HG03103 (cell line): Measurements from ENCODE around the gene RPEL1.
"Not testable (repeated sequence)": the region's sequence is repeated elsewhere in the genome, so short reads cannot be mapped to it uniquely, and the experiment has no call there.

Experiments
- ATAC-seq: cut with Tn5 transposase; IDR thresholded peaks from one replicate; pipeline ENCODE4 v1.9.1; 2021; ENCODE audit warnings: low read depth; ENCODE audit not compliant: unreplicated experiment

Gene RPEL1

DNA sequence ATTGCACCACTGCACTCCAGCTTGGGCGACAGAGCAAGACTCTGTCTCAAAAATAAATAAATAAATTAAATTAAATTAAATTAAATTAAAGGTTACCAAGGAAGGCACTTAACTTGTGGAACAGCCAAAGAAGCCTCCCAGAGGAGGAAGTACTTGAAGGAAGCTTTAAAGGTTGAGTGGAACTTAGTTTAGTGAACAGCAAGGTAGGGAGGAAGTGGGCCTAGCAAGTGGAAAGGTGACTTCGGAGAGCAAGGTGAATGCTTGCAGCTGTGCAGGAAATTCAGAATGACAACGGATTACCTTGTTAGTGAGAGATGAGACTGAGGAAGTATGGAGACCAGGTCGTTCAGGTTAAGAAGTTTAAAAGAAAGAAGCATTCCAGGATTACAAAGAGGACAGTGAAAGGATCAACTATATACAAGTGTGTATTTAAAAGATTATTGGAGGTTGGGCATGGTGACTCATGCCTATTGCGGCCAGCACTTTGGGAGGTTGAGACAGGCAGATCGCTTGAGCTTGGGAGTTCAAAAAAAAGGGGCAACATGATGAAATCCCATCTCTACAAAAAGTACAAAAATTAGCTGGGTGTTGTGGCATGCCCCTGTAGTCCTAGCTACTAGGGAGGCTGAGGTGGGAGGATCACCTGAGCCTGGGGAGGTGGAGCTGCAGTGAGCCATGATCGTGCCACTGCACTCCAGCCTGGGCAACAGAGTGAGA is 12.8 kb upstream of the RPEL1 start:
- no peak for ATAC-seq

DNA sequence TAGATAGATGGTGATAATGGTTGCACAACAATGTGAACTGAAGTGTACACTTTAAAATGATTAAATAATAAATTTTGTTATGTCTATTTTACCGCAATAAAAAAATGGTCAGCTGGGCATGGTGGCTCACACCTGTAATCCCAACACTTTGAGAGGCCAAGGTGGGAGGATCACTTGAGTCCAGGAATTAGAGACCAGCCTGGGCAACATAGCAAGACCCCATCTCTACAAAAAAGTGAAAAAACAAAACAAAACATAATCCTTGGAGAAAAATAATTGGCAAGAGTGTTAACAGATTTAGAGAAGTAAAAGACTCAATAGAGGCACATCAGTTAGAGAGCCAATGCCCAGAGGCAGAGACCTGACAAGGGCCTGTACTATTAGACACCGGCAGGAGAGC is 9.9 kb upstream of the RPEL1 start:
- ATAC-seq: no peak

DNA sequence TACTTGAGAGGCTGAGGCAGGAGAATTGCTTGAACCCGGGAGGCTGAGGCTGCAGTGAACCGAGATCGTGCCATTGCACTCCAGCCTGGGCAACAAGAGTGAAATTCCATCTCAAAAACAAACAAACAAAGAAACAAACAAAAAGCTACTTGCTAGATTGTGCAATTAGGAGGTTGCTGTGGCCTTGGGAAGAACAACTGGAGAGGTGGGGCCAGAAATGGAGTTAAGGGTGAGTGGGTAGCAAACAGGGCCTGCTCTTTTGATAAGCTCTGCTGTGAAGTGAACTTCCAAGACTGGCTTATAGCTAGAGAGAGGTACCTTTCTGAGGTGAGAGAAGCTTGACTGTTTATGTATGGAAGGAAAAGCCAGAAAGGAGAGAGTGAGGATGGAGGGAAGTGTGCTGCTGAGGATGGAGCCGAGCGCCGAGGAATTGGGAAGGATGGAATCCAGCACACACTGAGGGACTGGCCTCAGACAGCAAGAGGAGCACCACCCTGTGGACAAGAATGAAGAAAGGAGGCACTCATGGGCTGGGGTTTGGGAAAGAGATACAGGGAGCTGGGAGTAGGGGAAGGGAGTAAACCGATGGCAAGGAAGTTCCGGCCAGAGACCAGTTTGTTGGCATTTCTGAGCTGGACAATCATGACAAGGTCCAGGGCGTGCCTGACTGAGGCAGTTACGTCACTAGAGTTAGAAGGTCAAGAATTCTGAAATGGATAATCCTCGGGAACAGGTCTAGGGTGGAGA is 7.0 kb upstream of the RPEL1 start:
- ATAC-seq: no peak

DNA sequence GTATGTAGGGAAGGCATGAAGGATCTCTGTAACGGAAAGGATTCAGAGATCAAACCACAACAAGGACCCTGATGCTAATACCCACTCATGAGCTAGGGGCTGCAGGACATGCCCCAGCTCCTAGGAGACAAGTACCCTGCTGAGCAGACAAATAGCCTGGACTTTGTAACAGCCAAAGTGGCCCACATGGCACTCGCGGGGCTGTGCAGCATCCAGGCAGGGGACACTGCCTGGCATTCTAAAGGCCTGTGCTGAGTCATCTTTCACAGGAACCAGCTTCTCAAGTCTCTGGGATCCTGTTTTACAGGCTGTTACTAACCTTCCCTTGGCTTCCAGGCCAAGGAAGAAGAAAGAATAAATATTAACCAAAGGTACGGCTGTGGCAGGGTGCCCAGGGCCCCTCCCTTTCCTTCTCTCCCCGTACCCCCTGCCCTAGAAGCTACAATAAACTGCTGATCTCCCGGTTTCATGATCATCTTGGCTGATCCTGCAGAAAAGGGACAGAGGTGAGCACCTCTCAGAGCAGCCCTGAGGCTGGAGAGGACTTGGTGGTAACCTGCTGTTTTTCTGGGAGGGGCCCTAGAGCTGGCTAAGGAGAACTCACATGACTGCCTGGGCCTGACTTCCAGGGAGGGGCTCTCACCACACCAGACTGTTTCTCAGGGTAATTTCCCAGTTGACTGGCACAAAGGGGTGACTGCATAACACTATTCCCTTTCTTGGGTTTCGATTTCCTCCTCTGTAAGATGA is 4.2 kb upstream of the RPEL1 start:
- ATAC-seq: no peak

DNA sequence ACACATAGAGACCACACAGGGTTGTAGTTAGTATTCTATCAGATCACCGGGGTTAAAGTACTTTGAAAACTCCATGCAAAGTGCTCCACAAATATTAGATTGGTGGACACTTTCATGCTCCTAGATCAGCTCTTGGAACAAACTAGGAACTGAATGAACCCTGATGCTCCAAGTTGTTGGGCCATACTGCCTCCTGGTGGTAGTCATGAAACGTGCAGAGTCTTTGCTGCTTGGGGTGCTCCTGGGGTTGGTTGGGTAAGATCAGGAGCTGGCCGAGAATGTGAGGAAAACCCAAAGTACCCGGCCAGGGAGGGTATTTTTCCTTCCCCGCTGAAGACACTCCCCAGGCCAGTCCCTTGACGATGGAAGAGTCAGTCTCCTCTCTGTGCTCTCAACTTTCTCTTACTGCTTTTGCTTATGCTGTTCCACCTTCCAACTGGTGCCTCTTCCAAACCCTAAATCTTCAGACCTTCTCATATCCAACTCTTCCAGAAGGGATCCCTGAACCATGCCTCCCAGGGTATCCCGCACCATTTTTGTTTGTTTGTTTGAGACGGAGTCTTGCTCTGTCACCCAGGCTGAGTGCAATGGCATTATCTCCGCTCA is 918 bp upstream of the RPEL1 start:
- no peak for ATAC-seq

DNA sequence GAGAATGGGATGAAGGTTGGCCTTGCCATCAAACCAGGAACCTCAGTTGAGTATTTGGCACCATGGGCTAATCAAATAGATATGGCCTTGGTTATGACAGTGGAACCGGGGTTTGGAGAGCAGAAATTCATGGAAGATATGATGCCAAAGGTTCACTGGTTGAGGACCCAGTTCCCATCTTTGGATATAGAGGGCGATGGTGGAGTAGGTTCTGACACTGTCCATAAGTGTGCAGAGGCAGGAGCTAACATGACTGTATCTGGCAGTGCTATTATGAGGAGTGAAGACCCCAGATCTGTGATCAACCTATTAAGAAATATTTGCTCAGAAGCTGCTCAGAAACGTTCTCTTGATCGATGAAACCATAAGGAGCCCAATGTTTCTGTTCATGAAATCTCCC is 637 bp downstream of the RPEL1 start:
- no peak for ATAC-seq

DNA sequence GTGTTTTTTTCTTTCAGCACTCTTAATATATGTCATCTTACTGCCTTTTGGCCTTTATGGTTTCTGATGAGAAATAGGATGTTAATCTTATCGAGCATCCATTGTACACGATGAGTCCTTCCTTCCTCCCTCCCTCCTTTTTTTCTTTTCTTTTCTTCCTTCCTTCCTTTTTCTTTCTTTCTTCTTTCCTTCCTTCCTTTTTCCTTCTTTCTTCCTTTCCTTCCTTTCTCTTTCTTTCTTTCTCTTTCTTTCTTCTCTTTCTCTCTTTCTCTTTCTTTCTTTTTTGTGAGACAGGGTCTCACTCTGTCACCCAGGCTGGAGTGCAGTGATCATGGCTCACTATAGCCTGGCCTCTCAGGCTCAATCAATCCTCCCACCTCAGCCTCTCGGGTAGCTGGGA is 8.4 kb downstream of the RPEL1 start:
- no peak for ATAC-seq

DNA sequence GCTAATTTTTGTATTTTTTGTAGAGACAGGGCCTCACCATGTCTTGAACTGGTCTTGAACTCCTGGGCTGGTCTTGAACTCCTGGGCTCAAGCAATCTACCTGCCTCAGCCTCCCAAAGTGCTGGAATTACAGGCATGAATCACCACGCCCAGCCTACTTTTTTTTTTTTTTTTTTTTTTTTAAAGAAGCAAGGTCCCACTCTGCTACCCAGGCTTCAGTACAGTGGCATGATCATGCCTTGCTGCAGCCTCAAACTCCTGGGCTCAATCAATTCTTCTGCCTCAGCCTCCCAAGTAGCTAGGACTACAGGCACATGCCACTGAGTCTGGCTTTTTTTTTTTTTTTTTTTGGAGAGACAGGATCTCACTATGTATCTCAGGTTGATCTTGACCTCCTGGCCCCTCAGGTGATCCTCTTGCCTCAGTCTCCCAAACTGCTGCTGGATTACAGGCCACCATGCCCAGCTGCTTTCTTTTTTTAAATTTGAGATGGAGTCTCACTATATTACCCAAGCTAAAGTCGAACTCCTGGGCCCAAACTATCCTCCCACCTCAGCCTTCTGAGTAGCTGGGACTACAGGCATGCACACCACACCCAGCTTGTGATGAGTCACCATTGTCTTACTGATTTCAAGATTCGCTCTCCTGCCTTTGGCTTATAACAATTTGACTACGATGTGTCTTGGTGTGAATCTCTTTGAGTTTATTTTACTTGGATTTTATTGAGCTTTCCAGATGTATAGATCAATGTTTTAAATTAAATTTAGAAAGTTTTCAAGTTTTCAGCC is 9.0 kb downstream of the RPEL1 start:
- no peak for ATAC-seq

DNA sequence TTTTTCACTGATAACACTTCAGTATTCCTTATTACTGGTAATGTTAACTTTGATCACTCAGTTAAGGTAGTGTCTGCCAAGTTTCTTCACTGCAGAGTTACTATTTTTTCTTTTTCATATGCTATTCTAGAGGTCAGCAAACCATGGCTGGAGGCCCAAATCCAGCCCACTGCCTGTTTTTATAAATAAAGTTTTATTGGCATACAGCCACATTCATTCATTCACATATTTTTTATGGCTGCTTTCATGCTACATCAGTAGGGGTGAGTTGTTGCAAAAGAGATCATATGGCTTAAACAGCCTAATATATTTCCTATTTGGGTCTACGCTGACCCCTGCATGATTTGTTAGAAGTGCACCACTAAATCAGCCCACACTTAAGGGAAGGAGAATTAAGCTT is 10.9 kb downstream of the RPEL1 start:
- no peak for ATAC-seq

DNA sequence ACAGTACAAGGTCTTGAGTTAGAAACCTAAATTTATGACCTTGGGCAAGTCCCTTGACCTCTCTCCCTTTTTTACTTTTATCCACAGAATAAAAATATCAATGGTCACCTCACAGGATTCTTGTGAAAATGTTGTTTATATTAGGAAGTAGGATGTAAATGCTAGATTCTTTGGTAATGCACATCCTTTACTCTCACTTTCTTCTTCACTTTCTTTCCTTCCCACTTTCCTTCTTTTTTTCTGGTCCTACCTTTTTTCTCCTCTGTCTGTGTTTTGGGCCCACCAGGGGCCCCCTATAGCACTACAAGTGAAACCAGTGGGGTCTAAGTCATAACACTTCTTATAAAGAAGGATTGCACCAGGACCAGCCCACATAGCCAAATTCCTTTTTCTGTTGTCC is 12.1 kb downstream of the RPEL1 start:
- no peak for ATAC-seq

DNA sequence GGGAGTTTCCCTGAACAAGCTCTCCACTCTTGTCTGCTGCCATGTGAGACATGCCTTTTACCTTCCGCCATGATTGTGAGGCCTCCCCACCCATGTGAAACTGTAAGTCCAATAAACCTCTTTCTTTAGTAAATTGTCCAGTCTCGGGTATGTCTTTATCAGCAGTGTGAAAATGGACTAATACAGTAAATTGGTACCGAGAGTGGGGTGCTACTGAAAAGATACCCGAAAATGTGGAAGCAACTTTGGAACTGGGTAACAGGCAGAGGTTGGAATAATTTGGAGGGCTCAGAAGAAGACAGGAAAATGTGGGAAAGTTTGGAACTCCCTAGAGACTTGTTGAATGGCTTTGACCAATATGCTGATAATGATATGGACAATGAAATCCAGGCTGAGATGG is 13.2 kb downstream of the RPEL1 start:
- not testable (repeated sequence) for ATAC-seq

DNA sequence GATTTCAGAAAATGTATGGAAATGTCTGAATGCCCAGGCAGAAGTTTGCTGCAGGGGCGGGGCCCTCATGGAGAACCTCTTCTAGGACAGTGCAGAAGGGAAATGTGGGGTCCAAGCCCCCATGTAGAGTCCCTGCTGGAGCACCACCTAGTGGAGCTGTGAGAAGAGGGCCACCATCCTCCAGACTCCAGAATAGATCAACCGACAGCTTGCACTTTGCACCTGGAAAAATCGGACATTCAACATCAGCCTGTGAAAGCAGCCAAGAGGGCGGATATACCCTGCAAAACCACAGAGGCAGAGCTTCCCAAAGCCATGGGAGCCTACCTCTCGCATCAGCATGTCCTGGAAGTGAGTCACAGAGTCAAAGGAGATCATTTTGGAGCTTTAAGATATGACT is 14.3 kb downstream of the RPEL1 start:
- no peak for ATAC-seq

DNA sequence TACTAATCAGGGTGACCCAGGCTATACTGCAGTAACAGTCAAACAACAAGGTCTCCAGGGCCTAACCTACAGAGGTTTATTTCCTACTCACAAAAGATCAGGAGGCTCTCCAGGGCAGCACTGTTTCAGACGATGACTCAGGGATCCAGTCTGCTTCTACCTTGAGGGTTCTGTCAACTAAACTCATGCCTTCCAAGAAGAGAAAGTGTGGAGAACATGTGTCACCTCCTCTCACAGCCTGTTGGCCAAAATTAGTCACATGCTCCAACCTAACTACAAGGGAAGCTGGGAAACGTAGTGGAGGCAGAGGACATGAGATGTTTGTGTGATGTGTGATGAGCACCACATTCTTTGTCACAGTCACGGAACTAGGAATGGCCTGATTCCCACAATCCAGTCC is 16.5 kb downstream of the RPEL1 start:
- no peak for ATAC-seq

DNA sequence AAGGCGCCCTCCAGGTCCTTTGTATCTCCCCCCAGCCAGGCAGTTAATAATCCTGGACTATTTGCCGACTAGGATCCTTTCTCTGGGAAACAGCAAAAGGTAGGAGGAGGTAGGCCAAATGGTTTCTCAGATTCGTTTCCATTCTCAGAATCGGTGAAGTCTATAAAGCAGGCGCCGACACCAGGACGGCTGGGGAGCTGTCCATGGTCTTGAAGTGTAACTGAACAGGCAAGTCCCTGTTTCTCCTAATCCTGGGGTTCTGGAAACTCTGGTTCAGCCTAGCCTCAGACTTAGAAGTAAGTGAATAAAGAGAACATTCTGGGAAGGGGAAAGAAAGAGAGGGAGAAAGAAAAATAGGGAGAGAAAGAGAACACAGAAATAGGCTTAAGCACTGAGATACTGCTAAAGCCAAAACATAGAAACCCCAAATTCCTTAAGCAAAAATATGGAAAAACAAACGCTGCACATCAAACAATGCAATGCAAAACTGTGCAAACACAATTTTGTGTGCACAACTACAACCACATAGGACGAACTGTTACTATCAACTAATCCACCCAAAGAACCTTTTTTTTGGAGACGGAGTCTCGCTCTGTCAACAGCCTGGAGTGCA is 20.1 kb downstream of the RPEL1 start:
- ATAC-seq: no peak

DNA sequence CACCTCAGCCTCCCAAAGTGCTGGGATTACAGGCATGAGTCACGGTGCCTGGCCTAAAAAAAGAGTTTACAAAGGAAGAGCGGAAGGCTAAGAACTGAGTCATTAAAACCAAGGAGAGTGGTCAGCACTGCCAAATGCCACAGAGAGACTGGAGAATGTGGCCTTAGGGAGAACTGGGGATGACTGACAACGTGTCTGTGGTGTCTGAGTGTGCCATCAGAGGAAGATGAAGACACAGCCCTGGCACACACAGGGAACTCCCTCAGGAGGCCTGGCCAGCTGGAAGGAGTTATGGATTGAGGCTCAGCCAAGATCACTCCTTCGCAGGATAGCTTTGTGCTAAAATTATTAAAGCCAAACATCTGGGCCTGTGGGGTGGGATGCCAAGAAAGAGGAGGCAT is 27.4 kb downstream of the RPEL1 start:
- ATAC-seq: no peak

DNA sequence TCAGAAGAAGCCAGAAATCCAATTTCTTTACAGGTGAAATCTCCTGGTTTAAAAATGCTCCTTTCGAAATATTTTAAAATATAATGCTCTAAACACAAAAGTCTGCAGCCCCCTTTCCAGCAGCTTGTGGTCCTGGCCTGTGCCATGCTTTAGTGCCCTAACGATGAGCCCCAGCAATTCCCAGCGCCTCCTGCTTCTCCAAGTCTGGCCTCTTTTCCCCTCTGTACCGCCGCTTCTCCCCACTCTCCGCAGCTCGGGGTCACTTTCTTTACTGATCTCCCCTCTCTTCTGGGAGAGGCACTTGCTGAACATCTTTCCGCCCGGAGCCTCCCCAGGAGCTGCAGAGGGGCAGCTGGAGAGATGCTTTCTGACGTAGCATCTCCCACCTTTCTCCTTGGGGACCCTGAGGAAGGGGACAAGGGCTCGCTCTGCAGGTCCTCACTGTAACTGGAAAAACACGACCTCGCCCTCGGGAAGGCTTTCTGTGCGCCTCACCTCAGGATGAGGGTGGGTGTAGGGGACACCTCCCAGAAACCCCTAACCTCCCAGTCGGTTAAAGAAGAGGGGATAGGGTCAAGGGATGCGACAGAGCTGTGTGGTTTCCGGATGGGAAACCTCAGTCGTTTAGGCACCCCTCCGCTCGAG is 30.7 kb downstream of the RPEL1 start:
- ATAC-seq: no peak

DNA sequence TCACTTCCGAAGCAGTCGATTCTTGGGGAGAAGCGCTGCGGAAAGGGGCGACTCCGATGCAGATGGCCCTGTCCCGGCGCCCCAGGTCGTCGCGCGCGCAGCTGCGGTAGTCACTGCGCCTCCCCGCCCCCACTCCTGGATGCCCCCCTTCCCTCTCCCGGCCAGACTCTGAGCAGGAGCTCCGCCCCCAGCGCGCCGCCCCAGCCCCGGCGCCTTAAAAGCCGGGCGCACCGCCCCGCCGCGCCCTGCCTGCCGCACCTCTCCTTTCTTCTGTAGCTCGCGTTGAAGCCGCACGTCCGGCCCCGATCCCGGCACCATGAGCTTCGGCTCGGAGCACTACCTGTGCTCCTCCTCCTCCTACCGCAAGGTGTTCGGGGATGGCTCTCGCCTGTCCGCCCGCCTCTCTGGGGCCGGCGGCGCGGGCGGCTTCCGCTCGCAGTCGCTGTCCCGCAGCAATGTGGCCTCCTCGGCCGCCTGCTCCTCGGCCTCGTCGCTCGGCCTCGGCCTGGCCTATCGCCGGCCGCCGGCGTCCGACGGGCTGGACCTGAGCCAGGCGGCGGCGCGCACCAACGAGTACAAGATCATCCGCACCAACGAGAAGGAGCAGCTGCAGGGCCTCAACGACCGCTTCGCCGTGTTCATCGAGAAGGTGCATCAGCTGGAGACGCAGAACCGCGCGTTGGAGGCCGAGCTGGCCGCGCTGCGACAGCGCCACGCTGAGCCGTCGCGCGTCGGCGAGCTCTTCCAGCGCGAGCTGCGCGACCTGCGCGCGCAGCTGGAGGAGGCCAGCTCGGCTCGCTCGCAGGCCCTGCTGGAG is 31.4 kb downstream of the RPEL1 start, which contains the start of gene INA:
TSS of gene INA (plus strand) at position 243 of the 817 bp plus-strand sequence. CDS start at position 317, 74 bp downstream.
- no peak for ATAC-seq

DNA sequence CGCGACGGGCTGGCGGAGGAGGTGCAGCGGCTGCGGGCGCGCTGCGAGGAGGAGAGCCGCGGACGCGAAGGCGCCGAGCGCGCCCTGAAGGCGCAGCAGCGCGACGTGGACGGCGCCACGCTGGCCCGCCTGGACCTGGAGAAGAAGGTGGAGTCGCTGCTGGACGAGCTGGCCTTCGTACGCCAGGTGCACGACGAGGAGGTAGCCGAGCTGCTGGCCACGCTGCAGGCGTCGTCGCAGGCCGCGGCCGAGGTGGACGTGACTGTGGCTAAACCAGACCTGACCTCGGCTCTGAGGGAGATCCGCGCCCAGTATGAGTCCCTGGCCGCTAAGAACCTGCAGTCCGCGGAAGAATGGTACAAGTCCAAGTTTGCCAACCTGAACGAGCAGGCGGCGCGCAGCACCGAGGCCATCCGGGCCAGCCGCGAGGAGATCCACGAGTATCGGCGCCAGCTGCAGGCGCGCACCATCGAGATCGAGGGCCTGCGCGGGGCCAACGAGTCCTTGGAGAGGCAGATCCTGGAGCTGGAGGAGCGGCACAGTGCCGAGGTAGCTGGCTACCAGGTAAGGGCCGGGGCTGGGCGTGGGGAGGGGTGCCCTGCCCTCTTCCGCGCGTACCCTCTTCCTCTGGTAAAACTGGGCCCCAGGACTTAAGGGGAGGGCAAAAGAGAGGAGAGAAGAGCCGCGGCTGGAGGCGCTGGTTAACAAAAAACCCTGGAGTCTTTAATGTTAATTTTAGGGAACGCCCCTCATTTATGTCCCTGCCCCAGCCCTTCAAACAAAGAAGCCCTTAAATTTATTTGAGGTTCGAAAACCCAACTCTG is 32.2 kb downstream of the RPEL1 start:
- no peak for ATAC-seq
